OCI-LY3 (cell line): ENCODE data around the gene TPCN2.
"Not testable (repeated sequence)": the region's sequence is repeated elsewhere in the genome, so short reads cannot be mapped to it uniquely, and the experiment has no call there.

Experiments used
- H2AFZ ChIP-seq: fragments of 200-600, 300-600 bp; shearing (Covaris generic); 2 replicates; pipeline ENCODE4 v1.6.0; 2014; ENCODE audit warnings: antibody characterized with exemption, low read depth, low read length
- H3K27ac ChIP-seq: fragments of 200-600, 300-600 bp; sonication (generic); 2 replicates; pipeline ENCODE4 v1.5.1; 2014; ENCODE audit warnings: mild to moderate bottlenecking, low read length, moderate library complexity, mixed read lengths
- H3K27me3 ChIP-seq: fragments of 200-600, 300-600 bp; sonication (generic); 2 replicates; pipeline ENCODE4 v1.6.1; 2014; ENCODE audit warnings: low read depth, low read length, mixed read lengths
- H3K36me3 ChIP-seq: fragments of 200-600, 300-600 bp; sonication (generic); replicated peaks from 2 replicates; pipeline ENCODE3; 2014; ENCODE audit warnings: low read depth, low read length, mixed read lengths
- H3K4me1 ChIP-seq: fragments of 300-600, 200-600 bp; sonication (generic); 2 replicates; pipeline ENCODE4 v1.6.1; 2014; ENCODE audit warnings: low read length, mixed read lengths
- H3K4me2 ChIP-seq: fragments of 200-600, 300-600 bp; sonication (generic); 2 replicates; pipeline ENCODE4 v1.6.1; 2014; ENCODE audit warnings: low read length, mixed read lengths
- H3K4me3 ChIP-seq: fragments of 300-600, 200-600 bp; sonication (generic); 2 replicates; pipeline ENCODE4 v1.5.1; 2014; ENCODE audit warnings: antibody characterized with exemption, mild to moderate bottlenecking, low read length, moderate library complexity
- H3K79me2 ChIP-seq: fragments of 300-600, 200-600 bp; shearing (Covaris generic); 2 replicates; pipeline ENCODE4 v1.6.1; 2014; ENCODE audit warnings: mild to moderate bottlenecking, low read length, mixed read lengths
- H3K9ac ChIP-seq: fragments of 300-600, 200-600 bp; shearing (Covaris generic); 2 replicates; pipeline ENCODE4 v1.6.0; 2014; ENCODE audit warnings: mild to moderate bottlenecking, low read length, moderate library complexity
- H3K9me3 ChIP-seq: fragments of 200-600, 300-600 bp; shearing (Covaris generic); 2 replicates; pipeline ENCODE4 v1.6.1; 2014; ENCODE audit warnings: low read length, mixed read lengths; ENCODE audit not compliant: insufficient read depth
- H4K20me1 ChIP-seq: fragments of 200-600, 300-600 bp; sonication (generic); 2 replicates; pipeline ENCODE4 v1.6.1; 2016; ENCODE audit warnings: low read length, mixed read lengths; ENCODE audit not compliant: insufficient read depth
- EZH2phosphoT487 ChIP-seq: fragments of 200-600 bp; shearing (Covaris generic); IDR thresholded peaks from 2 replicates; pipeline ENCODE4 v1.6.1; 2018; ENCODE audit warnings: antibody characterized with exemption, mixed run types, low read depth
- TF ChIP-seq, protein P1 (sequence below): fragments of 200-600, 300-600 bp; sonication (generic); IDR thresholded peaks from 2 replicates; pipeline ENCODE4 v1.5.1; 2014; ENCODE audit warnings: antibody characterized with exemption, low read length, low read depth

TPCN2 gene

DNA sequence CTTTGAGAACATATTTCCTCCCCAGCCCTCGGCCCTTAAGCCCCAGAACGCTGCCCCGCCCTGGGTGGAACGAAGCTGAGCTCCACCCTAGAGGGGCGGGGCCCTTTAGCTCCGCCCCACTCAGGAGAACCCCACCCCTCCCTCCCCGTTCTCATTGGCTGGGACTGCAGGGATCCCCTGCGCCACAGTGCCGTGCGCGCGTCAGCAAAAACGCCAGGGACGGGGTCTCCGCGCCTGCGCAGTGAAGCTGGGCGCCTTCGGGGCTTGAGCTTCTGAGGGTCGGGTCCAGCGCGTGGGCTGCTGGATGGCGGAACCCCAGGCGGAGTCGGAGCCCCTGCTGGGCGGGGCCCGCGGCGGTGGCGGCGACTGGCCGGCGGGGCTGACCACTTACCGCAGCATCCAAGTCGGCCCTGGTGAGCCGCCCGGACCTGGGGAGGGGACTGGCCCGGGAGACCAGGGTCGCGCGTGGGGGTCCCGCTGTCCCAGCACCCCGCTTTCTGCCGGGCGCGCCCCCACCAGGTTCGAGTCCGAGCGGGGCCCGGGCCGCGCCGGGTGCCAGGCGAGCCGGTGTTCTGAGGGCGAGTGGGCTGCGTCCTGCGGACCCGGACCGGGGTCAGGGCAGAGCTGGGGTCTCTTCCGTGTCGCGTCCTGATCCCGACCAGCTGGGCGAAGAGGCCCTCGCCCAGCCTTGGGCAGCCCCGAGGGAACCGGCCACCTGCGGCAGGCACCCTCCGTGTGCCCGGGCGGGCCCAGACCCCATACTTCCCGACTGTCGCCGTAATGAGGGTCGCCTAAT lies at the start of gene TPCN2:
Gene TPCN2, plus strand, starts transcription at position 239 of the 796 bp plus-strand sequence. Its CDS starts 66 bp downstream, at position 305.
- Histone ChIP-seq H2AFZ (peak within 1 kb of the TSS; percentile 98), H3K9ac (peak within 1 kb of the TSS; percentile 84), H3K27ac (peak within 1 kb of the TSS; percentile 10), H3K4me1 (peaks cover 10% of the 10 kb centered on the region), H3K27me3 (peaks cover 9% of the 10 kb centered on the region; the same call in 1 of the 2 replicates), H4K20me1 (peaks cover 24% of the 10 kb centered on the region), H3K9me3 (no peaks in the 10 kb centered on the region), H3K79me2 (peaks cover 47% of the 10 kb centered on the region), H3K4me3 (peak within 1 kb of the TSS; percentile 77), H3K36me3 (peaks cover 5% of the 10 kb centered on the region), H3K4me2 (peak within 1 kb of the TSS; percentile 79)
- TF ChIP-seq, protein P1, sequence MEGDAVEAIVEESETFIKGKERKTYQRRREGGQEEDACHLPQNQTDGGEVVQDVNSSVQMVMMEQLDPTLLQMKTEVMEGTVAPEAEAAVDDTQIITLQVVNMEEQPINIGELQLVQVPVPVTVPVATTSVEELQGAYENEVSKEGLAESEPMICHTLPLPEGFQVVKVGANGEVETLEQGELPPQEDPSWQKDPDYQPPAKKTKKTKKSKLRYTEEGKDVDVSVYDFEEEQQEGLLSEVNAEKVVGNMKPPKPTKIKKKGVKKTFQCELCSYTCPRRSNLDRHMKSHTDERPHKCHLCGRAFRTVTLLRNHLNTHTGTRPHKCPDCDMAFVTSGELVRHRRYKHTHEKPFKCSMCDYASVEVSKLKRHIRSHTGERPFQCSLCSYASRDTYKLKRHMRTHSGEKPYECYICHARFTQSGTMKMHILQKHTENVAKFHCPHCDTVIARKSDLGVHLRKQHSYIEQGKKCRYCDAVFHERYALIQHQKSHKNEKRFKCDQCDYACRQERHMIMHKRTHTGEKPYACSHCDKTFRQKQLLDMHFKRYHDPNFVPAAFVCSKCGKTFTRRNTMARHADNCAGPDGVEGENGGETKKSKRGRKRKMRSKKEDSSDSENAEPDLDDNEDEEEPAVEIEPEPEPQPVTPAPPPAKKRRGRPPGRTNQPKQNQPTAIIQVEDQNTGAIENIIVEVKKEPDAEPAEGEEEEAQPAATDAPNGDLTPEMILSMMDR, result no peak
- no peak for TF ChIP-seq EZH2phosphoT487

DNA sequence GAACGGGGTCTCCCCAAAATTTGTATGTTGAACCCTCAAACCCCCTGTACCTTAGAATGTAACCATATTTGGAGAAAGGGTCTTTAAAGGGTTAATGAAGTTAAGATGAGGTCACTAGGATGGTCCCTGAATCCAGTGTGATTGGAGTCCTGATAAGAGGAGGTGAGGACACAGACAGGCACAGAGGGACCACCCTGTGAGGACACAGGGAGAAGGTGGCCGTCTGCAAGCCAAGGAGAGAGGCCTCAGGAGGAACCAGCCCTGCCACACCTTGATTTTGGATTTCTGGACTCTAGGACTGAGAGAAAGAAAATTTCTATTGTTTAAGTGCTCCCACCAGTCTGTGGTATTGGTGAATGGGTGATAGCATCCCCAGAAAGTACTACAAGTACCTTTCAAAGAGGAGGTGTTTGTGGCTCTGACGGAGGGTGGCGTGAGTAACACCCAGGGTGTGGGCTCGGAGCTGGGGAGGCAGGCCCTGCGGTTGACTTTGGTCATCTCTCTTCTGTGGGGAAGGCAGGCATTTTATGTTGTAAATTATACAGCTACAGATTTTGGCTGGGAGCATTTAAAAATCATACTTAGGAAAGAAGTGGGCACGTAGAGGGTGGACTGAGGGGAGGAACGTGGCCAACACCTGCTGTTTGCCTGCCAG lies 49.5 kb upstream of the TPCN2 start:
- Histone ChIP-seq H3K4me2 (no peak overlapping the region), H3K27me3 (peaks cover 12% of the 10 kb centered on the region; the same call in 1 of the 2 replicates)
- no peak for TF ChIP-seq EZH2phosphoT487
- TF ChIP-seq, protein P1, result no peak

DNA sequence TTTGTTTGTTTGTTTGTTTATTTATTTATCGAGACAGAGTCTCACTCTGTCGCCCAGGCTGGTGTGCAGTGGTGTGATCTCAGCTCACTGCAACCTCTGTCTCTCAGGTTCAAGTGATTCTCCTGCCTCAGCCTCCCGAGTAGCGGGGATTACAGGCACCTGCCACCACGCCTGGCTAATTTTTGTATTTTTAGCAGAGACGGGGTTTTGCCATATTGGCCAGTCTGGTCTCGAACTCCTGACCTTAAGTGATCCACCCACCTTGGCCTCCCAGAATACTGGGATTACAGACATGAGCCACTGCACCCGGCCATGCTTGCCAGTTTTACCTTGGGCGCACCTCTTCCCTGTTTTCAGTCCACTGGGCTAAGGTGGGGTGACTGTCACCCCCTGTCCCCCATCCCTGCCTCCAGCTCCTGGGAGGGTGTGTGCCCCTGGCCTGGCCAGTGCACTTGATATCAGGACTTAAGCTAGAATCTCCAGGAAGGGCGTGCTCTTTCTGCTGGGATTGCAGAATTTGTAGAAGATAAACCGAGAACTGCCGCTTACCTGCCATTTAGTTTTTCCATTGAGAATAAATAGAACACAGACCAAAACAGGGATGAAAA lies 48.9 kb upstream of the TPCN2 start:
- peaks cover 12% of the 10 kb centered on the region; the same call in 1 of the 2 replicates for H3K27me3 ChIP-seq
- H3K9ac ChIP-seq, H3K27ac ChIP-seq, H3K4me3 ChIP-seq, H2AFZ ChIP-seq, H4K20me1 ChIP-seq, H3K4me2 ChIP-seq, H3K9me3 ChIP-seq, H3K79me2 ChIP-seq, H3K36me3 ChIP-seq, H3K4me1 ChIP-seq: not testable (repeated sequence)

More for the DNA sequence above, 49.5 kb upstream of the TPCN2 start:
- H4K20me1 ChIP-seq, result no peaks in the 10 kb centered on the region
- H3K9ac ChIP-seq, result no peak overlapping the region
- no peaks in the 10 kb centered on the region for H3K9me3 ChIP-seq
- no peaks in the 10 kb centered on the region for H3K4me1 ChIP-seq
- H3K79me2 ChIP-seq, result no peaks in the 10 kb centered on the region
- H3K27ac ChIP-seq, result no peak overlapping the region
- H3K4me3 ChIP-seq, result no peak overlapping the region
- H2AFZ ChIP-seq, result no peak overlapping the region
- no peaks in the 10 kb centered on the region for H3K36me3 ChIP-seq

DNA sequence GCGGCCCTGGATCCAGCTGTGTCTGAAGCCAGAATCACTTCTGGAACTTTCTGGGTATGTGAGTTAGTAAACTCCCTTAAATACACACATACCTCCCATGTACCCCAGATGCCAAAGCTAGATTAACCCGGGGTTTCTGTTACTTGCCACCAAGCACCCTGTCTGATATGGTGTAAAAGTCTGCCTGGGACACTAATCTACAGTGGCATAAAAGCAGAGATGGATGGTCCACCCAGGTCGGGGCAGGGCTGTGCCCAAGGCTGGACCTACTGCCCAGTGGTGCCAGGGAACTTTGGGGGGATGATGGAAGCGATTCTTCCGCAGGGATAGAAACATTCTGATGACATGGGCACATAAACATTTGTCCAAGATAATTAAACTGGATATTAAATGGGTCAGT lies 48.3 kb upstream of the TPCN2 start:
- H3K9me3 ChIP-seq, result no peaks in the 10 kb centered on the region
- no peaks in the 10 kb centered on the region for H4K20me1 ChIP-seq
- peaks cover 3% of the 10 kb centered on the region; the same call in 1 of the 2 replicates for H3K4me1 ChIP-seq
- no peak overlapping the region for H3K9ac ChIP-seq
- H3K27ac ChIP-seq, result no peak overlapping the region
- peaks cover 12% of the 10 kb centered on the region; the same call in 1 of the 2 replicates for H3K27me3 ChIP-seq
- H3K79me2 ChIP-seq, result no peaks in the 10 kb centered on the region
- TF ChIP-seq, protein P1, result no peak
- TF ChIP-seq EZH2phosphoT487, result no peak
- no peaks in the 10 kb centered on the region for H3K36me3 ChIP-seq
- H3K4me2 ChIP-seq, result no peak overlapping the region
- H3K4me3 ChIP-seq, result no peak overlapping the region
- H2AFZ ChIP-seq, result no peak overlapping the region
